ENCODE data around the gene TERT.
A peak's percentile ranks its signal among the peaks of the same experiment; 100 is the strongest.

The TERT gene

GRCh38 chr5:1299961-1300360 is 5.1 kb upstream of the TERT start:
- TF ChIP-seq, protein P1, sequence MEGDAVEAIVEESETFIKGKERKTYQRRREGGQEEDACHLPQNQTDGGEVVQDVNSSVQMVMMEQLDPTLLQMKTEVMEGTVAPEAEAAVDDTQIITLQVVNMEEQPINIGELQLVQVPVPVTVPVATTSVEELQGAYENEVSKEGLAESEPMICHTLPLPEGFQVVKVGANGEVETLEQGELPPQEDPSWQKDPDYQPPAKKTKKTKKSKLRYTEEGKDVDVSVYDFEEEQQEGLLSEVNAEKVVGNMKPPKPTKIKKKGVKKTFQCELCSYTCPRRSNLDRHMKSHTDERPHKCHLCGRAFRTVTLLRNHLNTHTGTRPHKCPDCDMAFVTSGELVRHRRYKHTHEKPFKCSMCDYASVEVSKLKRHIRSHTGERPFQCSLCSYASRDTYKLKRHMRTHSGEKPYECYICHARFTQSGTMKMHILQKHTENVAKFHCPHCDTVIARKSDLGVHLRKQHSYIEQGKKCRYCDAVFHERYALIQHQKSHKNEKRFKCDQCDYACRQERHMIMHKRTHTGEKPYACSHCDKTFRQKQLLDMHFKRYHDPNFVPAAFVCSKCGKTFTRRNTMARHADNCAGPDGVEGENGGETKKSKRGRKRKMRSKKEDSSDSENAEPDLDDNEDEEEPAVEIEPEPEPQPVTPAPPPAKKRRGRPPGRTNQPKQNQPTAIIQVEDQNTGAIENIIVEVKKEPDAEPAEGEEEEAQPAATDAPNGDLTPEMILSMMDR (IDR thresholded peaks at IDR 0.05; ENCODE audit: low read depth, low read length) = no peak
- no peak overlapping the region for H3K4me3 ChIP-seq (ENCODE audit: low read depth, low read length)

- no peak overlapping the region for H3K4me3 ChIP-seq (ENCODE audit: low read depth, low read length)
- TF ChIP-seq, protein P1 (IDR thresholded peaks at IDR 0.05; ENCODE audit: low read depth, low read length) = no peak
Observed at GRCh38 chr5:1299511-1299850, 4.6 kb upstream of the TERT start.

GRCh38 chr5:1298723-1299510 is 4.0 kb upstream of the TERT start:
- TF ChIP-seq, protein P1 (IDR thresholded peaks at IDR 0.05; ENCODE audit: low read depth, low read length) = no peak
- H3K4me3 ChIP-seq (ENCODE audit: low read depth, low read length) = no peak overlapping the region

DNA sequence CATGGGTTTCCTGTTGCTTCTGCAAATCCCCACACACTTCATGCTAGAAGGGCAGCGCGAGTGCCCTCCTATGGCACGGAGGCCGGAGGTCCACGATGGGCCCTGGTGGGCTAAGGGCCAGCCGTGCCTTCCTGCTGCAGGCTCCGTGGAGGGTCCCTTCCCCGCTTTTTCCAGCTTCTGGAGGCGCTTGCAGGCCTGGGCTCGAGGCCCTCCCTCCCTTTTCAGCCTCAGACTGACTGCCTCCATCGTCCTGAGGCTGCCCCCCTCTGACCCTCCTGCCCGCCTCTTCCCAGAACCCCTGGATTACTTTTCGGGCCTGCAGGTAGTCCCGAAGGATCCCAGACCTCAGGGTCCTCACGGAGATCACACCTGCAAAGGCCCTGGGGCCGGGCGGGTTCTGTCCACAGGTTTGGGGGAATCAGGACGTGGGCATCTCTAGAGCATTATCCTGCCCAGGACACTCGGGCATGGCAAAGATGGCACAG is 3.2 kb upstream of the TERT start:
- TF ChIP-seq, protein P1 (IDR thresholded peaks at IDR 0.05; ENCODE audit: low read depth, low read length) = no peak
- H3K4me3 ChIP-seq (ENCODE audit: low read depth, low read length) = no peak overlapping the region

DNA sequence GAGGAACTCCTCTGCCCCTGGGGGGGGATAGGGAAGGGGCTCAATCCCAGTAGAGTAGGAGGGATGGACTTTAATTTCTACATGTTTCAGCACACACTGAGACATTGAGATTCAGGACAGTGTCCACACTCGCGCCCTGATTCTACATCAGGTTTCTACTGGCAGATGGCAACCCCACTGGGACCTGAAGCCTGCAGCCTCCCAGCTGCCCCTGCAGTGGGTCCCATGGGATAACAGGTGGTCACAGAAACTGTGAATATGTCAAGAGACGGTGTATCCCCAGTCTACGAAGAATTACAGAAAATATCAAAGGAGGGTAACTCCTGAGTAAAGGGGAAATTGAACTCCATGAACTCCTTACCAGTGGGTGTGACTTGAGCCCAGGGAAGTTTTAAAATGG is 2.4 kb upstream of the TERT start:
- no peak overlapping the region for H3K4me3 ChIP-seq (ENCODE audit: low read depth, low read length)

GRCh38 chr5:1295650-1296037 is 776 bp upstream of the TERT start:
- H3K4me3 ChIP-seq (ENCODE audit: low read depth, low read length) = no peak overlapping the region
- TF ChIP-seq, protein P1 (IDR thresholded peaks at IDR 0.05; ENCODE audit: low read depth, low read length) = no peak

More for the DNA sequence above, 2.4 kb upstream of the TERT start:
- TF ChIP-seq, protein P1 (IDR thresholded peaks at IDR 0.05; ENCODE audit: low read depth, low read length) = no peak

DNA sequence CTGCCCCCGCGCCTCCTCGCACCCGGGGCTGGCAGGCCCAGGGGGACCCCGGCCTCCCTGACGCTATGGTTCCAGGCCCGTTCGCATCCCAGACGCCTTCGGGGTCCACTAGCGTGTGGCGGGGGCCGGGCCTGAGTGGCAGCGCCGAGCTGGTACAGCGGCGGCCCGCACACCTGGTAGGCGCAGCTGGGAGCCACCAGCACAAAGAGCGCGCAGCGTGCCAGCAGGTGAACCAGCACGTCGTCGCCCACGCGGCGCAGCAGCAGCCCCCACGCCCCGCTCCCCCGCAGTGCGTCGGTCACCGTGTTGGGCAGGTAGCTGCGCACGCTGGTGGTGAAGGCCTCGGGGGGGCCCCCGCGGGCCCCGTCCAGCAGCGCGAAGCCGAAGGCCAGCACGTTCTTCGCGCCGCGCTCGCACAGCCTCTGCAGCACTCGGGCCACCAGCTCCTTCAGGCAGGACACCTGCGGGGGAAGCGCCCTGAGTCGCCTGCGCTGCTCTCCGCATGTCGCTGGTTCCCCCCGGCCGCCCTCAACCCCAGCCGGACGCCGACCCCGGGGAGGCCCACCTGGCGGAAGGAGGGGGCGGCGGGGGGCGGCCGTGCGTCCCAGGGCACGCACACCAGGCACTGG is 548 bp downstream of the TERT start:
- TF ChIP-seq, protein P1 (IDR thresholded peaks at IDR 0.05; ENCODE audit: low read depth, low read length) = no peak
- peak overlapping the region; percentile 94 for H3K4me3 ChIP-seq (ENCODE audit: low read depth, low read length)
